OCI-LY3 (cell line): ENCODE data around the gene NRG3.

Source experiments
- H2AFZ ChIP-seq: fragments of 200-600, 300-600 bp; shearing (Covaris generic); 2 replicates; pipeline ENCODE4 v1.6.0; 2014; ENCODE audit warnings: antibody characterized with exemption, low read depth, low read length
- H3K27ac ChIP-seq: fragments of 200-600, 300-600 bp; sonication (generic); 2 replicates; pipeline ENCODE4 v1.5.1; 2014; ENCODE audit warnings: mild to moderate bottlenecking, low read length, moderate library complexity, mixed read lengths
- H3K27me3 ChIP-seq: fragments of 200-600, 300-600 bp; sonication (generic); 2 replicates; pipeline ENCODE4 v1.6.1; 2014; ENCODE audit warnings: low read depth, low read length, mixed read lengths
- H3K36me3 ChIP-seq: fragments of 200-600, 300-600 bp; sonication (generic); replicated peaks from 2 replicates; pipeline ENCODE3; 2014; ENCODE audit warnings: low read depth, low read length, mixed read lengths
- H3K4me1 ChIP-seq: fragments of 300-600, 200-600 bp; sonication (generic); 2 replicates; pipeline ENCODE4 v1.6.1; 2014; ENCODE audit warnings: low read length, mixed read lengths
- H3K4me2 ChIP-seq: fragments of 200-600, 300-600 bp; sonication (generic); 2 replicates; pipeline ENCODE4 v1.6.1; 2014; ENCODE audit warnings: low read length, mixed read lengths
- H3K4me3 ChIP-seq: fragments of 300-600, 200-600 bp; sonication (generic); 2 replicates; pipeline ENCODE4 v1.5.1; 2014; ENCODE audit warnings: antibody characterized with exemption, mild to moderate bottlenecking, low read length, moderate library complexity
- H3K79me2 ChIP-seq: fragments of 300-600, 200-600 bp; shearing (Covaris generic); 2 replicates; pipeline ENCODE4 v1.6.1; 2014; ENCODE audit warnings: mild to moderate bottlenecking, low read length, mixed read lengths
- H3K9ac ChIP-seq: fragments of 300-600, 200-600 bp; shearing (Covaris generic); 2 replicates; pipeline ENCODE4 v1.6.0; 2014; ENCODE audit warnings: mild to moderate bottlenecking, low read length, moderate library complexity
- H3K9me3 ChIP-seq: fragments of 200-600, 300-600 bp; shearing (Covaris generic); 2 replicates; pipeline ENCODE4 v1.6.1; 2014; ENCODE audit warnings: low read length, mixed read lengths; ENCODE audit not compliant: insufficient read depth
- H4K20me1 ChIP-seq: fragments of 200-600, 300-600 bp; sonication (generic); 2 replicates; pipeline ENCODE4 v1.6.1; 2016; ENCODE audit warnings: low read length, mixed read lengths; ENCODE audit not compliant: insufficient read depth
- EZH2phosphoT487 ChIP-seq: fragments of 200-600 bp; shearing (Covaris generic); IDR thresholded peaks from 2 replicates; pipeline ENCODE4 v1.6.1; 2018; ENCODE audit warnings: antibody characterized with exemption, mixed run types, low read depth
- TF ChIP-seq, protein P1 (sequence below): fragments of 200-600, 300-600 bp; sonication (generic); IDR thresholded peaks from 2 replicates; pipeline ENCODE4 v1.5.1; 2014; ENCODE audit warnings: antibody characterized with exemption, low read length, low read depth

NRG3 gene

DNA sequence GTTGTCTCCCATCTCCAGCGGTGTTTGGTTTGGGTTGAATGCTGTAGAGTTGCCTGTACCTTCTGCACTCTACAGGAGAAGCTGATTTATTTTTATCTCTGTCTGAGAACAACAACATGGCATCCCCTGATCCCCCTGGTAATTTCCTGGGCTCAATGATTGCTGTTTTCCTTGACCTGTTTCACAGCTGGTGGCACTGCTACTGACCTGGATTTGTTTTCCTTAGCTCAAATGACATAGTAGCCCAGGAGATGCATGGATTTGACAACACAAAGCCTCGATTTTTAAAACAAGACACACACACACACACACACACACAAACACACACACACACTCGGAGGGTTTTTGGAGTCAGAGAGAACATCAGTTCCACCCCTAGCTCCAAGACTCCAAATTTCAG, 301.6 kb downstream of the NRG3 start:
- no peaks in the 10 kb centered on the region for H3K36me3 ChIP-seq
- H3K9ac ChIP-seq = no peak overlapping the region
- H3K4me1 ChIP-seq = no peaks in the 10 kb centered on the region
- H2AFZ ChIP-seq = no peak overlapping the region
- no peak overlapping the region for H3K4me3 ChIP-seq
- H3K27me3 ChIP-seq = no peaks in the 10 kb centered on the region
- H3K9me3 ChIP-seq = no peaks in the 10 kb centered on the region
- no peak overlapping the region for H3K27ac ChIP-seq
- no peaks in the 10 kb centered on the region for H3K79me2 ChIP-seq
- TF ChIP-seq EZH2phosphoT487 = no peak
- TF ChIP-seq, protein P1, sequence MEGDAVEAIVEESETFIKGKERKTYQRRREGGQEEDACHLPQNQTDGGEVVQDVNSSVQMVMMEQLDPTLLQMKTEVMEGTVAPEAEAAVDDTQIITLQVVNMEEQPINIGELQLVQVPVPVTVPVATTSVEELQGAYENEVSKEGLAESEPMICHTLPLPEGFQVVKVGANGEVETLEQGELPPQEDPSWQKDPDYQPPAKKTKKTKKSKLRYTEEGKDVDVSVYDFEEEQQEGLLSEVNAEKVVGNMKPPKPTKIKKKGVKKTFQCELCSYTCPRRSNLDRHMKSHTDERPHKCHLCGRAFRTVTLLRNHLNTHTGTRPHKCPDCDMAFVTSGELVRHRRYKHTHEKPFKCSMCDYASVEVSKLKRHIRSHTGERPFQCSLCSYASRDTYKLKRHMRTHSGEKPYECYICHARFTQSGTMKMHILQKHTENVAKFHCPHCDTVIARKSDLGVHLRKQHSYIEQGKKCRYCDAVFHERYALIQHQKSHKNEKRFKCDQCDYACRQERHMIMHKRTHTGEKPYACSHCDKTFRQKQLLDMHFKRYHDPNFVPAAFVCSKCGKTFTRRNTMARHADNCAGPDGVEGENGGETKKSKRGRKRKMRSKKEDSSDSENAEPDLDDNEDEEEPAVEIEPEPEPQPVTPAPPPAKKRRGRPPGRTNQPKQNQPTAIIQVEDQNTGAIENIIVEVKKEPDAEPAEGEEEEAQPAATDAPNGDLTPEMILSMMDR = no peak
- H4K20me1 ChIP-seq = no peaks in the 10 kb centered on the region
- H3K4me2 ChIP-seq = no peak overlapping the region

DNA sequence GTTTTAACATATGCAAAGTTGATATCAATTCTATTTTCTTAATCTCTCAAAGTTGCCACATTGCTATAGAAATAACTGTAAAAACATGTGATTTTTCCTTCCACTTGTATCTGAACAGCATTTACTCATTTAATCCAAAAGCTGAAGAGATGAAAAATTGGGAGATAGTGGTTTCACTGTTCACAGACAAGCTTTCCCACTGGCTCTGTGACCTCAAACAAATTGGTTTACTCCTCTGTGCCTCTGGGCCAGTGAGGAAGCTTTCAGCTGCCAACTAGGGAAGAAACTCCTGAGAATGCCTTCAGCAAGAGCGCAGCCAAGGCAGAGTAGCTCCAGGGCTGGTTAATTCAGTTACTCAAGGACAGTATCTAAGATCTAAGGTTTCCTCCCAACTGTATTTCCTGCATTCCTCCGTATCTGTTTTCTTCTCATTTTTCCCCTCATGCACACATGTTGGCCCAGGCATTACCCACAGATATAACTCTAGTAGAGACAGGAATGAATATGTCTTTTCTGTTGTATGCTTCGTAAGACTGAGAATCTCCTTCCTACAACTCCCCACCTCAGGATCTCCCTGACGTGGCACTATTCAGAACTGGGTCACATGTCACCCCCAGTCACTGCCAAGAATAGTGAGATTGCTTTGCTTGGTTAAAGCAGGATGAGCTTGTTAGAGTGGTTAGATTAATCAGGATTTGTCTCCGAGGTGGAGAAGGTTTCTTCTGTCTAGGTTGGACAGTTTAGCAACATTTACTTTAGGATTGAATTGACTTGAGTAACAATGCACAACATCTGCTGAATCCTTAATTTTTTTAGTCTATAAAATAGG, 315.7 kb downstream of the NRG3 start:
- no peaks in the 10 kb centered on the region for H3K9me3 ChIP-seq

DNA sequence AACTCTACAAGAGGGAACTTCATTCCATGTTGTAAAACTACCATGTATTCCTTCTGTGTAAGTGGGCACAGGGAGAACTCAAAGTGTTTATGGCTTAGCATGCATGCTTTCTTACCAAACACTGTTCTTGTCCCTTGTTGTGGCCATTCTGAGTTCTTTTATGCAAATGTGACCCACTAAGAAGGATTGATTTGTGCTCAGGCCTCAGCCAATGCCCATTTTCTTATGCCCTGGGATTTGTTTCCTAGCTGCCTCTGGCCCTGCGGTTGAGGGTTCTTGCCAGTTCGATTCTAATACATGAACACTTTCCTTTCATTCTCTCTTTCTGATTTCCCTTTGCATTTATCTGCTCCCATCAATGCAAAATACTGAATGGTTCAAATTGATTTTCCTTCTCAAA, 316.7 kb downstream of the NRG3 start:
- no peak overlapping the region for H3K4me3 ChIP-seq
- no peaks in the 10 kb centered on the region for H3K27me3 ChIP-seq
- H4K20me1 ChIP-seq = no peaks in the 10 kb centered on the region
- no peaks in the 10 kb centered on the region for H3K79me2 ChIP-seq
- H3K4me2 ChIP-seq = no peak overlapping the region
- H3K9ac ChIP-seq = no peak overlapping the region
- H3K4me1 ChIP-seq = no peaks in the 10 kb centered on the region
- no peaks in the 10 kb centered on the region for H3K36me3 ChIP-seq
- no peak overlapping the region for H2AFZ ChIP-seq
- TF ChIP-seq EZH2phosphoT487 = no peak
- TF ChIP-seq, protein P1 = no peak
- H3K9me3 ChIP-seq = no peaks in the 10 kb centered on the region
- H3K27ac ChIP-seq = no peak overlapping the region

More for the DNA sequence above, 315.7 kb downstream of the NRG3 start:
- Histone ChIP-seq H3K9ac (no peak overlapping the region), H3K79me2 (no peaks in the 10 kb centered on the region), H3K27ac (no peak overlapping the region), H3K36me3 (no peaks in the 10 kb centered on the region), H3K27me3 (no peaks in the 10 kb centered on the region), H3K4me1 (no peaks in the 10 kb centered on the region), H2AFZ (no peak overlapping the region), H4K20me1 (no peaks in the 10 kb centered on the region), H3K4me2 (no peak overlapping the region), H3K4me3 (no peak overlapping the region)
- TF ChIP-seq EZH2phosphoT487 = no peak
- TF ChIP-seq, protein P1 = no peak

DNA sequence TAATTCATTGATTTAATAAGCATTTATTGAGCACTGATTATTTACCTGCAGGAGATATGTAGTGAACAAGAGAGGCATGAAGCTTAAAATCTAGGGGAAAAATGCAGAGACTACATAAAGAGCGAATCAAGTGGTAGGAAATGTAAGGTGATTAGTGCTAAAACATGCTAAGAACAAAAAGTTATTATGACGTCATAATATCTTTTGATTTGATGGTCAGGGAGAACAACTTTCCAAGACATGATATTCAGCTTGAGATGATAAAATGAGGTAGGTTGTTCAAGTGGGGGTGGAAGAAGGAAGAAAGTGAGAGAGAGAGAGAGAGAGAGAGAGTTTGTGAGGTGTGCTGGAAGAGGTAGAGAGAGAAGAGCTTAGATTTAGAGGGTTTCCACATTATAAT, 317.7 kb downstream of the NRG3 start:
- no peak for TF ChIP-seq EZH2phosphoT487
- TF ChIP-seq, protein P1 = no peak
- Histone ChIP-seq H3K27me3 (no peaks in the 10 kb centered on the region), H3K36me3 (no peaks in the 10 kb centered on the region), H3K4me1 (no peaks in the 10 kb centered on the region), H3K9ac (no peak overlapping the region), H3K27ac (no peak overlapping the region), H2AFZ (no peak overlapping the region), H3K79me2 (no peaks in the 10 kb centered on the region), H4K20me1 (no peaks in the 10 kb centered on the region), H3K9me3 (no peaks in the 10 kb centered on the region), H3K4me2 (no peak overlapping the region), H3K4me3 (no peak overlapping the region)
